ENCODE data around the gene WDR13. TPM values are rescaled to one million over a fixed set of nuclear protein-coding genes. Genes with fewer than 3 reads are reported as not detected.

The WDR13 gene
- total RNA-seq, 1 experiment from 2014 or later = 46.5 TPM

DNA sequence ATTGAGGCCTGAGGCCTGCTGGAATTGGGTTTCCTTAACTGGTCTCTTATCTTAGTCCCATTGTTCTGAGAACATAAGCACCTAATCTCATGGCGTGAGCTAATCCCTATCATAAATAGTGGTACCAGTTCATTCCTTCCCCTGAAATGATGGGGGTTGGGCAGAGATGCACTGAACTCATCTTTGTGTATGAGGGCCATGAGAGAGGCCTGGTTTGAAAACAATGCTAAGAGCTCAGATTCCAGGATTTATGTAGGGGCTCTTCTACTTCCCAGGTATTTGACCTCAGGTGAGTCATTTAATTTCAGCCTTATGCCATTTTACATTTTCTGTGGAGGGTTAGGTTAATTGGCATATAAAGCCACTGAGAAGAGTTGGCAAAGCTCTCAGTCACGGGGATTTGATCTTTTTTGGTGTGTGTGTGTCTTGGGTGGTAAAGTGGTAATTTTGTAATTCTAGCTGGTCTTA is 18.6 kb upstream of the WDR13 start:
- DNase-seq = peak in 1 of 2 experiments; percentile 14
- Mint-ChIP-seq H3K27me3 (ENCODE audit: insufficient read depth, unreplicated experiment) (no peaks in the 10 kb centered on the region), H3K36me3 (ENCODE audit: insufficient read depth, unreplicated experiment) (peaks cover 60% of the 10 kb centered on the region), H3K9me3 (ENCODE audit: unreplicated experiment) (no peaks in the 10 kb centered on the region), H3K27ac (ENCODE audit: unreplicated experiment) (no peak overlapping the region), H3K4me3 (ENCODE audit: unreplicated experiment) (peak overlapping the region; percentile 46), H3K4me1 (ENCODE audit: low read depth, unreplicated experiment) (peaks cover 6% of the 10 kb centered on the region)
- CTCF ChIA-PET = no interaction called here
- TF ChIP-seq, protein P1, sequence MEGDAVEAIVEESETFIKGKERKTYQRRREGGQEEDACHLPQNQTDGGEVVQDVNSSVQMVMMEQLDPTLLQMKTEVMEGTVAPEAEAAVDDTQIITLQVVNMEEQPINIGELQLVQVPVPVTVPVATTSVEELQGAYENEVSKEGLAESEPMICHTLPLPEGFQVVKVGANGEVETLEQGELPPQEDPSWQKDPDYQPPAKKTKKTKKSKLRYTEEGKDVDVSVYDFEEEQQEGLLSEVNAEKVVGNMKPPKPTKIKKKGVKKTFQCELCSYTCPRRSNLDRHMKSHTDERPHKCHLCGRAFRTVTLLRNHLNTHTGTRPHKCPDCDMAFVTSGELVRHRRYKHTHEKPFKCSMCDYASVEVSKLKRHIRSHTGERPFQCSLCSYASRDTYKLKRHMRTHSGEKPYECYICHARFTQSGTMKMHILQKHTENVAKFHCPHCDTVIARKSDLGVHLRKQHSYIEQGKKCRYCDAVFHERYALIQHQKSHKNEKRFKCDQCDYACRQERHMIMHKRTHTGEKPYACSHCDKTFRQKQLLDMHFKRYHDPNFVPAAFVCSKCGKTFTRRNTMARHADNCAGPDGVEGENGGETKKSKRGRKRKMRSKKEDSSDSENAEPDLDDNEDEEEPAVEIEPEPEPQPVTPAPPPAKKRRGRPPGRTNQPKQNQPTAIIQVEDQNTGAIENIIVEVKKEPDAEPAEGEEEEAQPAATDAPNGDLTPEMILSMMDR (IDR thresholded peaks at IDR 0.05; ENCODE audit: insufficient read depth in 1 of 2, low read depth in 1 of 2, low read length in 1 of 2, severe bottlenecking in 1 of 2, unreplicated experiment in 1 of 2) = no peak
- POLR2A ChIA-PET = no interaction called here
- no TSS peak for BruUV-seq (replicated peaks)
- H3K4me1 ChIP-seq = peaks cover 54% of the 10 kb centered on the region
- H3K36me3 ChIP-seq (ENCODE audit: control insufficient read depth, insufficient read depth, low read length) = peaks cover 9% of the 10 kb centered on the region
- H3K27me3 ChIP-seq (replicated peaks; ENCODE audit: control insufficient read depth, insufficient read depth, low read length) = no peaks in the 10 kb centered on the region
- H3K4me3 ChIP-seq (ENCODE audit: low read depth, low read length) = no peak overlapping the region
- no peaks in the 10 kb centered on the region for H3K9me3 ChIP-seq
- intact Hi-C loops (cut with micrococcal nuclease; ENCODE audit: unreplicated experiment) = no loop called here

DNA sequence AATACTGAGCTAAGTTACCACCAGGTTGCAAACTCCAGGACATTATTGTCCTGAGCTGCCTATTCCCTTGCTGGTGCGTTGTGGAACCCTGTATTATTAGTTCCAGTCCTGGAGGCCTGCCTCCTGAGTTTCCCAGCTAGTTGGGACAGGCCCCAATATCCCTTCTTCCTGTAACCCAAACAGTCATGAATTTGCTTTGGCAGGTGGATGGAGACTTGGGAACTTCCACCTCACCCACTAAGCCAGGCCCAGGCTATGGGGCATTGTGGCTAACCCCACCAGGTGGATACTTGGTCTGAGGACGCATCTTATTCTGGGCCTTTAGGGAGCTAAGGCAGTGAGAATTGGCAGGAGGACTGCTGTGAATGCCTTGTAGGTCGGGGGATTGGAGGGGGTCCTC is 18.0 kb upstream of the WDR13 start:
- peaks cover 9% of the 10 kb centered on the region for H3K36me3 ChIP-seq (ENCODE audit: control insufficient read depth, insufficient read depth, low read length)
- TF ChIP-seq, protein P1 (IDR thresholded peaks at IDR 0.05; ENCODE audit: insufficient read depth in 1 of 2, low read depth in 1 of 2, low read length in 1 of 2, severe bottlenecking in 1 of 2, unreplicated experiment in 1 of 2) = no peak
- DNase-seq = no peak
- H3K27me3 ChIP-seq (replicated peaks; ENCODE audit: control insufficient read depth, insufficient read depth, low read length) = no peaks in the 10 kb centered on the region
- H3K4me3 ChIP-seq (ENCODE audit: low read depth, low read length) = no peak overlapping the region
- CTCF ChIA-PET = no interaction called here
- BruUV-seq (replicated peaks) = no TSS peak
- Mint-ChIP-seq H3K27me3 (ENCODE audit: insufficient read depth, unreplicated experiment) (no peaks in the 10 kb centered on the region), H3K27ac (ENCODE audit: unreplicated experiment) (no peak overlapping the region), H3K4me1 (ENCODE audit: low read depth, unreplicated experiment) (peaks cover 6% of the 10 kb centered on the region), H3K4me3 (ENCODE audit: unreplicated experiment) (peak overlapping the region; percentile 46), H3K9me3 (ENCODE audit: unreplicated experiment) (no peaks in the 10 kb centered on the region), H3K36me3 (ENCODE audit: insufficient read depth, unreplicated experiment) (peaks cover 55% of the 10 kb centered on the region)
- POLR2A ChIA-PET = no interaction called here
- intact Hi-C loops (cut with micrococcal nuclease; ENCODE audit: unreplicated experiment) = no loop called here
- no peaks in the 10 kb centered on the region for H3K9me3 ChIP-seq
- H3K4me1 ChIP-seq = peaks cover 54% of the 10 kb centered on the region

DNA sequence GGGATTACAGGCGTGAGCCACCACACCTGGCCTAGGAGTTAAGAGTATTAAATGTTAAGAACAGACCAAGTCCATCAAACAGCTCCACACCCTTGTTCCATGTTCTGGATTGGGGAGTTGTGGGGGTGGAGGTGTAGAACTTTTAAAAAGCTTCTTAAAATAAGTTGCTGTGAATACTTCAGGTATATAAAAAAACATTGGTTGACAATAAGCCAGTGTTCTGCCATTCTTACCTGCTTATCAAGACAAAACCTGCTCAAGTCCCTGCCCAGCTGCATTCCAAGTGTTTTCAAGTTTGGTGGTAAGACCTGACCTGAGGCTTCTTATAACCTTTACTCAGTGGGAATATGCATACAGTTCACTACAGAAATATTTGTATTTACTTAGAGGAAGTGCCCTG is 16.6 kb upstream of the WDR13 start:
- peak; percentile 41 to 56 for DNase-seq
- intact Hi-C loops (cut with micrococcal nuclease; ENCODE audit: unreplicated experiment) = no loop called here
- no TSS peak for BruUV-seq (replicated peaks)
- H3K4me1 ChIP-seq = peaks cover 50% of the 10 kb centered on the region
- peaks cover 3% of the 10 kb centered on the region for H3K36me3 ChIP-seq (ENCODE audit: control insufficient read depth, insufficient read depth, low read length)
- ChIA-PET CTCF (no interaction called here), POLR2A (no interaction called here)
- no peak overlapping the region for H3K4me3 Mint-ChIP-seq (ENCODE audit: unreplicated experiment)
- peaks cover 41% of the 10 kb centered on the region for H3K36me3 Mint-ChIP-seq (ENCODE audit: insufficient read depth, unreplicated experiment)
- no peaks in the 10 kb centered on the region for H3K27me3 Mint-ChIP-seq (ENCODE audit: insufficient read depth, unreplicated experiment)
- peaks cover 6% of the 10 kb centered on the region for H3K4me1 Mint-ChIP-seq (ENCODE audit: low read depth, unreplicated experiment)
- H3K27me3 ChIP-seq (replicated peaks; ENCODE audit: control insufficient read depth, insufficient read depth, low read length) = no peaks in the 10 kb centered on the region
- no peaks in the 10 kb centered on the region for H3K9me3 Mint-ChIP-seq (ENCODE audit: unreplicated experiment)
- H3K4me3 ChIP-seq (ENCODE audit: low read depth, low read length) = no peak overlapping the region
- TF ChIP-seq, protein P1 (IDR thresholded peaks at IDR 0.05; ENCODE audit: insufficient read depth in 1 of 2, low read depth in 1 of 2, low read length in 1 of 2, severe bottlenecking in 1 of 2, unreplicated experiment in 1 of 2) = no peak
- H3K9me3 ChIP-seq = no peaks in the 10 kb centered on the region
- H3K27ac Mint-ChIP-seq (ENCODE audit: unreplicated experiment) = no peak overlapping the region

Data from Caco-2 (cell line).